Loucy (cell line): ENCODE results near the gene PRPF18.

Experiments used
- EZH2phosphoT487 ChIP-seq: fragments of 200-600 bp; IDR thresholded peaks from 2 replicates; pipeline ENCODE4 v1.6.1; 2018; ENCODE audit warnings: antibody characterized with exemption, mild to moderate bottlenecking, moderate library complexity, borderline replicate concordance
- TF ChIP-seq, protein P1 (sequence below): fragments of 200-600 bp; sonication (generic); conservative IDR thresholded peaks from 2 replicates; pipeline ENCODE4 v1.5.1; 2014; ENCODE audit warnings: mild to moderate bottlenecking, antibody characterized with exemption, low read length

DNA sequence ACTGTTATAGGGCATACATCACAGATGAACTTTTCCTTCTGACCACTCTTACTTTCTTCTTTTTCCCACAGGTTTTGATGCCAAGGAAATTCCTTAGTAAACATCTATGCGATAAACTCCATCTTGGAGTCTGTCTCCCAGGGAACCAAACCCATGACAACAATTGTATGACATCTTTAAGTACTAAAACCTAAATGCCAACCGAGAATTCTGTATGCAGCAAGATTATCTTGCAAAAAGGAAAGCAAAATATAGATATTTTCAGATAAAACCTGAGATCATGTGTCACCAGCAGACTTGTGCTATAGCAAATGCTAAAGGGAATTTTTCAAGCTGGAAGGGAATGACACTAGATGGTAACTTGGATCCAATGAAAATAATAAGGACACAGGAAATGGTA, 36.0 kb upstream of the PRPF18 start:
- TF ChIP-seq, protein P1, sequence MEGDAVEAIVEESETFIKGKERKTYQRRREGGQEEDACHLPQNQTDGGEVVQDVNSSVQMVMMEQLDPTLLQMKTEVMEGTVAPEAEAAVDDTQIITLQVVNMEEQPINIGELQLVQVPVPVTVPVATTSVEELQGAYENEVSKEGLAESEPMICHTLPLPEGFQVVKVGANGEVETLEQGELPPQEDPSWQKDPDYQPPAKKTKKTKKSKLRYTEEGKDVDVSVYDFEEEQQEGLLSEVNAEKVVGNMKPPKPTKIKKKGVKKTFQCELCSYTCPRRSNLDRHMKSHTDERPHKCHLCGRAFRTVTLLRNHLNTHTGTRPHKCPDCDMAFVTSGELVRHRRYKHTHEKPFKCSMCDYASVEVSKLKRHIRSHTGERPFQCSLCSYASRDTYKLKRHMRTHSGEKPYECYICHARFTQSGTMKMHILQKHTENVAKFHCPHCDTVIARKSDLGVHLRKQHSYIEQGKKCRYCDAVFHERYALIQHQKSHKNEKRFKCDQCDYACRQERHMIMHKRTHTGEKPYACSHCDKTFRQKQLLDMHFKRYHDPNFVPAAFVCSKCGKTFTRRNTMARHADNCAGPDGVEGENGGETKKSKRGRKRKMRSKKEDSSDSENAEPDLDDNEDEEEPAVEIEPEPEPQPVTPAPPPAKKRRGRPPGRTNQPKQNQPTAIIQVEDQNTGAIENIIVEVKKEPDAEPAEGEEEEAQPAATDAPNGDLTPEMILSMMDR = no peak
- TF ChIP-seq EZH2phosphoT487 = no peak
